ENCODE measurements around the gene MRPL57.

- TF ChIP-seq POLR2A (IDR thresholded peaks at IDR 0.05) (no peak), CTCF (IDR thresholded peaks at IDR 0.05 in 4 of 5, conservative IDR thresholded peaks at IDR 0.05 in 1 of 5) (no peak)
These were observed 5.0 kb upstream of the MRPL57 start for GRCh38 chr13:21171420-21171819.
